ENCODE measurements around the gene RRAD.

Gene RRAD

GRCh38 chr16:66881014-66881417, 44.3 kb downstream of the RRAD start:
- DNase-seq (ENCODE audit: low read depth): no peak

DNA sequence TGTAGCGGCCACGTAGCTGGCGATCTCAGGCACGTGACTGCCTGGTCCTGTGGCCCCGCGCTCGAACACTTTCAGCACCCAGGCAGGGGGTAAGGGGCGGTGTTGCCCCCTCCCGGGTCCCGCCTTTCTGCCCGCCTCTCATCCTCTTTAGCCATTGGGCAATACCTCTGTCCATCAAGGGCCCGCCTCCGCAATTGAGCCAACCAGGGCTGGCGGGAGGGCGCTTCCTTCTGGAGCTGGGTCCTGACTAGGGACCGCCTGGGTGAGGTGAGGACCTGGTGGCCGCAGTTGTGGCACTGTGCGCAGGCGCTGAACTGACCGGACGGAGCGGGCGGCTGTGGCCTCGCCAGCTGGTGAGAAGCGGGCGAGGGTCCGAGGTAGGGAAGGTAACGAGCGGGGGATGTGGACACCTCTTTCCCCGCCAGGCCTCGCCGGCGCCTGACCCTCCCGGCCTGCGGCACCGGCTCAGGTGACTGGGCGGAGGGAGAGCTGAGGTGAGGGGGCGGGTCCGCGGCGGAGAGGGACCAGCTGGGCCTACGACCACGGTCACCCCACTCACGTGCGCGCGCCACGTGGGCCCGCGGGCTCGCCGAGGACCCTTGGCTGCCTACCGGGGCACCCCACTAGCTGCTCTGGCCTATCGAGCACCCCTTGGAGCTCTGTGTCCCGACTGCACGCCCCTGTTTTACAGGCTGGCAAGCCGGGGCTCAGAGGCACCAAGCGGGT, 44.9 kb downstream of the RRAD start, which contains the start of gene PDP2:
Gene PDP2, plus strand, starts transcription at position 228 of the 726 bp plus-strand sequence. CDS start 3,770 bp downstream, outside the sequence.
- peak; percentile 95 for DNase-seq (ENCODE audit: low read depth)

DNA sequence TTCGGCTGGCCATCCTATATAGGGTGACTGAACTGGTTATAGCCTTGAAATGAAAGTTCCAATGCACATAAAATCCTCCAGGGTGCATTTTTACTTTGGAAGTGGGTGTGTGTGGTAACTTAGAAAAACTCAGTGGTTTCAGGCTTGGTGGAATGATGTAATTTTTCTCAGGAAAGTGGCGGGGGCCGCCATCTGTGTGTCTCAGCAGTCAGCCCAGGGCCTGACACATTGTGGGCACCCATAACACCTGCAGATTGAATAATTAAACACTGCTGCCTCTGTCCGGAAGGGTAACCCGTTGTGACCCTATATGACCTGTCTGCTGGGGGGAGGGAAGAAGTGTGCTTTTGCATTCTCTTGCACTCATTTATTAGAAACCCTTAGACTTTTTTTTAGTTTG, 47.3 kb downstream of the RRAD start:
- DNase-seq (ENCODE audit: low read depth): no peak

- DNase-seq (ENCODE audit: low read depth): no peak
Observed at GRCh38 chr16:66874079-66874775, 51.1 kb downstream of the RRAD start.

GRCh38 chr16:66873685-66874055, 51.7 kb downstream of the RRAD start:
- DNase-seq (ENCODE audit: low read depth): no peak

- DNase-seq (ENCODE audit: low read depth): peak; percentile 97
Observed at GRCh38 chr16:66872943-66873684, 52.2 kb downstream of the RRAD start.

DNA sequence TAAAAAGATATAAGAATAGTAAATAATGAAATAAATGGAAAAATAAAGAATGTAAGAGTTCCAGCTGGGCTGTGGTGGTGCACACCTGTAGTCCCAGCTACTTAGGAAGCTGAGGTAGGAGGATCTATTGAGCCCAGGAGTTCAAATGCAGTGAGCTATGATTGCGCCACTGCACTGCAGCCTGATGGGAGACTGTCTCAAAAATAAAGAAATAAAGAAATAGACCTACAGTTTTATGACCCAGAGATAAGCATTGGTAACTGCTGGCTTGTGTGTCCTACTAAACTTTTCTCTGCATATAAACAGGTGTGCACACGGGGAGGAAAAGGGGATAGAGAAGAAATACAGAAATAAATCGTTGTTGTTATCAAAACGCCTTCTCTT, 52.8 kb downstream of the RRAD start:
- no peak for DNase-seq (ENCODE audit: low read depth)

DNA sequence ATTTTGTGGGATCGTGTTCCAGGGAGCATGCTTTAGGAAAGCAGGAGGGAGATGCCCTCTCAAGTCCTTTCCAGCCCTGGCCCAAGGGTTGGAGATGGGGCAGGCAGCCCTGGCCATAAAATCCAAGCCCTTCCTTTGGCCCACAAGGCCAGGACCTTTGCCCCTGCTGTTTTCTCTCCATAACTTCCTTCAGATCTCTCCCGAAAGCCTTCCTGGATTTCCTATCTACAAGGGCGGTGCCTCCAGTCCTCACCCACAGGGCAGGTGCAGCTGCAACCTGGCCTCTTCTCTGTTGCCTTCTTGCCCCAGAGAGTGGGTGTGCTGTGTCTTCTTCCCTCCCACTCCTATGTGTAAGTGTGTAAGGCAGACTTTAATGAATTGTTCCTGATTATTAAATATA, 53.5 kb downstream of the RRAD start:
- no peak for DNase-seq (ENCODE audit: low read depth)

Measured in CMK (cell line).